Measurements from ENCODE around the gene RFX6. TPM values are rescaled to one million over a fixed set of nuclear protein-coding genes. Genes with fewer than 3 reads are reported as not detected.

Gene RFX6
- 0.03 TPM in 1 of 5 replicates, not detected in the others for total RNA-seq (2022; extraction: Qiagen RNA extraction)

GRCh38 chr6:116876635-116877611, at the start of gene RFX6:
Gene RFX6 (plus strand): TSS chr6:116877242. CDS start chr6:116877276, 34 bp downstream.

GRCh38 chr6:116828983-116829382, 48.1 kb upstream of the RFX6 start, which contains the start of gene GPRC6A:
Gene GPRC6A (minus strand): TSS chr6:116829083. CDS start chr6:116829013, 70 bp downstream.

Other genes starting within 250 kb of the RFX6 start
- gene ZUP1, start 208.5 kb upstream of the RFX6 start, total RNA-seq (2022; extraction: Qiagen RNA extraction), result 6.0 to 7.7 TPM (median 6.4 TPM) in 5 replicates
- gene KPNA5, start 196.0 kb upstream of the RFX6 start, total RNA-seq (2022; extraction: Qiagen RNA extraction), result 0.79 to 2.1 TPM (median 1.4 TPM) in 5 replicates
- gene FAM162B, start 111.5 kb upstream of the RFX6 start, total RNA-seq (2022; extraction: Qiagen RNA extraction), result not detected in 5 replicates
- not detected in 5 replicates for gene GPRC6A, start 48.2 kb upstream of the RFX6 start, total RNA-seq (2022; extraction: Qiagen RNA extraction)